IgD-negative memory B cell (primary cell): ENCODE measurements around the gene LDLRAD1. TPM values are rescaled to one million over a fixed set of nuclear protein-coding genes. Genes with fewer than 3 reads are reported as not detected.
"Not testable (repeated sequence)": the region's sequence is repeated elsewhere in the genome, so short reads cannot be mapped to it uniquely, and the experiment has no call there.

Source experiments
- H3K27ac Mint-ChIP-seq, 3 donors: one replicate each; pipeline ENCODE4 v1.8.0; 2020 to 2022; ENCODE audit warnings: mild to moderate bottlenecking in 3 of 3, mixed read lengths in 3 of 3, moderate library complexity in 1 of 3
- H3K27me3 Mint-ChIP-seq: one replicate; pipeline ENCODE4 v1.8.0; 2021; ENCODE audit warnings: mixed read lengths
- H3K36me3 Mint-ChIP-seq: one replicate; pipeline ENCODE4 v1.8.0; 2020; ENCODE audit warnings: mild to moderate bottlenecking, mixed read lengths
- H3K4me1 Mint-ChIP-seq, 3 donors: one replicate each; pipeline ENCODE4 v1.8.0; 2020 to 2022; ENCODE audit warnings: mixed read lengths in 3 of 3, mild to moderate bottlenecking in 1 of 3
- H3K4me3 Mint-ChIP-seq, 4 donors: one replicate each; pipeline ENCODE4 v1.8.0; 2020 to 2022; ENCODE audit warnings: mild to moderate bottlenecking in 4 of 4, mixed read lengths in 4 of 4, moderate library complexity in 3 of 4
- H3K9me3 Mint-ChIP-seq, 3 donors: one replicate each; pipeline ENCODE4 v1.8.0; 2020 to 2021; ENCODE audit warnings: mixed read lengths in 3 of 3, mild to moderate bottlenecking in 1 of 3
- polyA plus RNA-seq: library from polyadenylated mRNA; unstranded; fragments of 300-500 nt; fragmentation: Illumina TruSeq; gene quantifications from one replicate; pipeline ENCODE4 v1.2.3, GENCODE V29; 2021

Gene LDLRAD1
- polyA plus RNA-seq, 1 donor from 2014 or later, result not detected

DNA sequence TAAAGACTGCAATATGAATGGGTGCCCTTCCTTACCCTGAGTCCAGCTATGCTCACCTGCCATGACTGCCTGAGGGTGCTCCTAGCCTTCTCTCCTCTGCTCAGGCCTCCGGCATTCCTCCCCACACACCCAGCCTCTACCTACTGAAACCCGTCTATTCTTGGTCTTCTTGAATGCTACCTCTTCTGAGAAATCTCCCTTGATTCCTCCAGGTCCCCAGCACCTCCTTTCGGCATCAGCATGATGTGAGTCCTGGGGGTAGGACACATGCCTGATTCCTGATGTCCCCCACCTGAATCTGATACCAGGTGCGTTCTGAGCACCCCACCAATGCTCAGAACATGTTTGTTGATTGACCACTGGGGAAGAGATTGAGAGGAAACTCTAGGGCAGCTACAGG lies 8.6 kb downstream of the LDLRAD1 start:
- Mint-ChIP-seq H3K36me3 (peaks cover 2% of the 10 kb centered on the region), H3K27ac (no peak overlapping the region), H3K4me3 (no peak overlapping the region), H3K9me3 (no peaks in the 10 kb centered on the region), H3K4me1 (no peaks in the 10 kb centered on the region), H3K27me3 (peaks cover 10% of the 10 kb centered on the region)

DNA sequence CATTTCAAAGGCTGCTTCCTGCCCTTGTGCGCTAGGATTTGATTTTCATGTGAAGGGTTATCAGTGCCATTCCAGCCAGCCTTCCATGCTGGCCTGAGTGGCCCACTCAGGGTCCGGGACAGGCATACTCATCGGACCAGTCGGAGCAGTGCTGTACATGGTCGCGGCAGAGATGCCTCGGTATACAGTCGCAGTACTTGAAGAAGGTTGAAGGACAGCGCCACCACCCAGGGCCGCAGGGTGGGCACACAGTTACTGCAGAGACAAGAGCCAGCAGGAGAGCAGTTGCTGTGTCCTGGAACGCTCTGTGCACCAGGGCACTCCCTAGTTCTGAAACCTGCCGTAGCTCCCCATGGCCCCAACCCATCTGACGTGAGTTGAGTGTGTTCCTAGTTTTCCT lies 9.1 kb downstream of the LDLRAD1 start:
- H3K27ac Mint-ChIP-seq, result no peak overlapping the region
- H3K27me3 Mint-ChIP-seq, result peaks cover 10% of the 10 kb centered on the region
- peaks cover 2% of the 10 kb centered on the region for H3K36me3 Mint-ChIP-seq
- no peaks in the 10 kb centered on the region for H3K4me1 Mint-ChIP-seq
- no peak overlapping the region for H3K4me3 Mint-ChIP-seq
- no peaks in the 10 kb centered on the region for H3K9me3 Mint-ChIP-seq

DNA sequence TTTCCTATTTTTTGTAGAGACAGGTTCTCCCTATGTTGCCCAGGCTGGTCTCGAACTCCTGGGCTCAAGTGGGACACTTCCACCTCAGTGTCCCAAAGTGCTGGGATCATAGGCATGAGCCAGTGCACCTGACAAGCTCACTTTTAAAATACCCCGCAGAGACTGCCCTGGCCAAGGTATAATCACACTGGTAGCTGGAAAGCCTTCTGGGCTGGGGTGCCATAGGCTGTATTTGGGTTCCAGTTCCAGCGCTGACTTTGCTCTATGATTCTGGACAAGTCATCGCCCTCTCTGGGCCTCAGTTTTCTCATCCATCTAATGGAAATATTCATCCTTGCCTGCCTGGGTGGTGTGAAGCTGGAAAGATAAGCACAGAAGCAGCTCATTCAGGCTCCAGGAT lies 10.4 kb downstream of the LDLRAD1 start:
- Mint-ChIP-seq H3K27ac (no peak overlapping the region), H3K27me3 (peaks cover 10% of the 10 kb centered on the region), H3K9me3 (no peaks in the 10 kb centered on the region), H3K4me1 (no peaks in the 10 kb centered on the region), H3K36me3 (peaks cover 2% of the 10 kb centered on the region), H3K4me3 (no peak overlapping the region)

DNA sequence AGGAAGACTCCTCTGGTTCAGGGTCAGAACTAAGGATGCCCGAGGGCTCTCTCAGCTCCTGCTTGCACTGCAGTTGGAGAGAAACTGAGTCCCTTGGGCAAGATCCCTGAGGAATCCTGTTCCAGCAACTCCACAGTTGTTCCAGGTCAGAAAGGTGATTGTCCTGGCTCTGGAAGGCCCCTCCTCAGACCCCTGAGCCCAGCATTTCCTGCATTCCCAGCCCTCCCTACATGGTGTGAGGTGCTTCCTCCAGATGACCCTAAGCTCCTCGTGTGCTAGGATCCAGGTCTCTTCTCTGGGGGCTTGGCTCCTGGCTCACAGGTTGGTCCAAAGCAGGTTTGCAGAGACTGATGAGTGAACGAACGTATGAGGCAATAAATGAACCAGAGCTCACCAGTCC lies 11.5 kb downstream of the LDLRAD1 start:
- Mint-ChIP-seq H3K4me1 (no peaks in the 10 kb centered on the region), H3K27me3 (peaks cover 9% of the 10 kb centered on the region), H3K27ac (no peak overlapping the region), H3K36me3 (peaks cover 2% of the 10 kb centered on the region), H3K4me3 (no peak overlapping the region), H3K9me3 (no peaks in the 10 kb centered on the region)

DNA sequence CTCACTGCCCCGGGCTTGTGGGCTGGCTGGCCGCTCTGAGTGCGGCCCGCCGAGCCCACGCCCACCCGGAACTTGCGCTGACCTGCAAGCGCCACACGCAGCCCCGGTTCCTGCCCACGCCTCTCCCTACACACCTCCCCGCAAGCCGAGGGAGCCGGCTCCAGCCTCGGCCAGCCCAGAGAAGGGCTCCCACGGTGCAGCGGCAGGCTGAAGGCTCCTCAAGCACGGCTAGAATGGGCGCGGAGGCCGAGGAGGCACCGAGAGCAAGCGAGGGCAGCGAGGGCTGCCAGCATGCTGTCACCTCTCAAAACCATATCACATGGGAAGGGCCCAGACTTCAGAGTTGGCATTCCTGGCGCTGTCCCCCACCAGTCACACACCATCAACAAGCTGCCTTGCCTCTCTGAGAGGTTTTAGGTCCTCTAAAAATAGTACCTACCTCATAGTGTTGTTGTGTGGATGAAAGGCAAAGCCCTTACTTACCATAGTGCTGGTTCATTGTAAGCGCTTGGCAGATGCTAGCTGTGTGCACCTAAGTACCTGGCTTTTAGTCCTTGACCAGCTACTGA lies 13.4 kb downstream of the LDLRAD1 start:
- H3K4me1 Mint-ChIP-seq, result no peaks in the 10 kb centered on the region
- H3K36me3 Mint-ChIP-seq, result peaks cover 2% of the 10 kb centered on the region
- no peak overlapping the region for H3K27ac Mint-ChIP-seq
- no peak overlapping the region for H3K4me3 Mint-ChIP-seq
- peaks cover 2% of the 10 kb centered on the region for H3K27me3 Mint-ChIP-seq
- H3K9me3 Mint-ChIP-seq, result no peaks in the 10 kb centered on the region

DNA sequence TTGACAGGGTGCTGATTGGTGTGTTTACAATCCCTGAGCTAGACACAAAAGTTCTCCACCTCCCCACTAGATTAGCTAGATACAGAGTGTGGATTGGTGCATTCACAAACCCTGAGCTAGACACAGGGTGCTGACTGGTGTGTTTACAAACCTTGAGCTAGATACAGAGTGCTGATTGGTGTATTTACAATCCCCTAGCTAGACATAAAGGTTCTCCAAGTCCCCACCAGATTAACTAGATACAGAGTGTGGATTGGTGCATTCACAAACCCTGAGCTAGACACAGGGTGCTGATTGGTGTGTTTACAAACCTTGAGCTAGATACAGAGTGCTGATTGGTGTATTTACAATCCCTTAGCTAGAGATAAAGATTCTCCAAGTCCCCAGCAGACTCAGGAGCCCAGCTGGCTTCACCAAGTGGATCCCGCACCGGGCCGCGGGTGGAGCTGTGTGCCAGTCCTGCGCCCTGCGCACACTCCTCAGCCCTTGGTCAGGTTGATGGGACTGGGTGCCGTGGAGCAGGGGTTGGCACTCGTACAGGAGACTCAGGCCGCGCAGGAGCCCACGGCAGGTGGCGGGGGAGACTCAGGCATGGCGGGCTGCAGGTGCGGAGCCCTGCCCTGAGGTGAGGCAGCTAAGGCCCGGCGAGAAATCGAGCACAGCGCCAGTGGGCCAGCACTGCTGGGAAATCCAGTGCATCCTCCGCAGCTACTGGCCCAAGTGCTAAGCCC lies 14.1 kb downstream of the LDLRAD1 start:
- not testable (repeated sequence) for H3K4me1 Mint-ChIP-seq, H3K27me3 Mint-ChIP-seq, H3K27ac Mint-ChIP-seq, H3K36me3 Mint-ChIP-seq, H3K4me3 Mint-ChIP-seq, H3K9me3 Mint-ChIP-seq

DNA sequence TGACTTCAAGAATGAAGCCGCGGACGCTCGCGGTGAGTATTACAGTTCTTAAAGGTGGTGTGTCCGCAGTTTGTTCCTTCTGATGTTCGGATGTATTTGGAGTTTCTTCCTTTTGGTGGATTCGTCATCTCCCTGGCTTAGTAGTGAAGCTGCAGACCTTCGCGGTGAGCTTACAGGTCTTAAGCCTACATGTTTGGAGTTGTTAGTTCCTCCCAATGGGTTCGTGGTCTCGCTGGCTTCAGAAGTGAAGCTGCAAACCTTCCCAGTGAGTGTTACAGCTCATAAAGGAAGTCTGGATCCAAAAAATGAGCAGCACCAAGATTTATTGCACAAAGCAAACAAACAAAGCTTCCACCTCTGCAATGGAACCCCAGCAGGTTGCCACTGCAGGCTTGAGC lies 14.7 kb downstream of the LDLRAD1 start:
- Mint-ChIP-seq H3K9me3 (no peaks in the 10 kb centered on the region), H3K4me3 (no peak overlapping the region), H3K36me3 (peaks cover 2% of the 10 kb centered on the region), H3K4me1 (no peaks in the 10 kb centered on the region), H3K27me3 (peaks cover 2% of the 10 kb centered on the region), H3K27ac (no peak overlapping the region)

DNA sequence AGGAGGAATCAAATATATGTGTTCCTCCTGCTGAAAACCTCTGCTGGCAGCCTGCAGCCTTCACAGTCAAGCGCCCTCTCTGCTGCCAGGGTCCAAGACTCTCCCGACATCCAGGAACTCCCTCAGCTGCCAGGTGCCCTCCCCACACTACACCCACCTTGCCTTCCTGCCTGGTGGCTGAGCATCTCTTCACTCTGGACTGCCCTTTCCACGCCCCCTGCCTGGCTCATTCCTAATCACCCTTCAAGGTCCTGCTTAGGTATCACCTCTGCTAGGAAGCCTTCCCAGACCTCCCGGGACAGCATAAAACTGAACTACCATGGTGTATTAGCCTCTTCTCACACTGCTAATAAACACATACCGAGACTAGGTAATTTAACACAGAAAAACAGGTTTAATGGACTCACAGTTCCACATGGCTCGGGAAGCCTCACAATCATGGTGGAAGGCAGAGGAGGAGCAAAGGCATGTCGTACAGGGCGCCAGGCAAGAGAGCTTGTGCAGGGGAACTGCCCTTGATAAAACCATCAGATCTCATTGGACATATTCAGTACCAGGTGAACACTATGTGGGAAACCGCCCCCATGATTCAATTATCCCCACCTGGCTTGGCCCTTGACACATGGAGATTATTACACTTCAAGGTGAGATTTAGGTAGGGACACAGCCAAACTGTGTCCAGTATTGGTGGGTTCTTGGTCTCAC lies 15.3 kb downstream of the LDLRAD1 start:
- Mint-ChIP-seq H3K9me3 (peaks cover 0 to 2% (median 0%) of the 10 kb centered on the region in 3 donors), H3K27ac (no peak overlapping the region), H3K27me3 (peaks cover 2% of the 10 kb centered on the region)

DNA sequence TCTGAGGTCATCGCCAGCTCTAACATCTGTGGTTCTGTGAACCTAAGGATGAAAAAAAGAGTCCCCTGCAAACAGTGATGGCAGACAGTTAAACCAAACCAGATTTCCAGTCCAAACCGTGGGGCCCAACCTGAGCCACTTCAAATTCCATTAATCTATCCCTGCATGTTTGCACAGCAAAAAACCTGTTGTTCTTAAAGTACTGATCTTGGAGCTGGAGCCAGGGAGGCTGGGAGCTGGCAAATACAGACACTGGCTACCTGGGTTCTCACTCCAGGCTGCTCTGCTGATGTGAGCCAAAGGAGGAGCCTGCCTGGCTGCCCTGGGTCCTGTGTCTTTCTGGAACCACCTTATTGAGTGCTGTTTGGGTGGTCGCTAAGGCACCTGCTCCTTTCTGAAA lies 16.4 kb downstream of the LDLRAD1 start:
- Mint-ChIP-seq H3K9me3 (peaks cover 0 to 2% (median 0%) of the 10 kb centered on the region in 3 donors), H3K4me3 (no peak overlapping the region), H3K36me3 (peaks cover 2% of the 10 kb centered on the region), H3K27ac (no peak overlapping the region), H3K4me1 (no peaks in the 10 kb centered on the region), H3K27me3 (no peaks in the 10 kb centered on the region)

More for the DNA sequence above, 15.3 kb downstream of the LDLRAD1 start:
- no peaks in the 10 kb centered on the region for H3K4me1 Mint-ChIP-seq
- no peak overlapping the region for H3K4me3 Mint-ChIP-seq
- peaks cover 2% of the 10 kb centered on the region for H3K36me3 Mint-ChIP-seq

DNA sequence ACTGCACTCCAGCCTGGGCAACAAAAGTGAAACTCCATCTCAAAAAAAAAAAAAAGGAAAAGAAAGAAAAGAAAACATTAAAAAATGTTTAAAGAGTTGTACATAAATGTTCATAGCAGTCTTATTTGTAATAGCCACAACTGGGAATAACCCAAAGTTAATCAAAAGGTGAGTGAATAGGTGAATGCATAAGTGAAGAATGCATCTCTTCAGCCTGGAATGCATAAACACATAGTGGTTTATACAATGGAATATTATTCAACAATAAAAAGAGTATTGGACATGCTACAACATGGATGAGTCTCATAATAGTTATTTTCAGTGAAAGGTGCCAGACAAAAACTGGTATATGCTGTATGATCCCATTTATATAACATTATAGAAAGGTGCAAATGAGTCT lies 18.1 kb downstream of the LDLRAD1 start:
- Mint-ChIP-seq H3K27me3 (peaks cover 7% of the 10 kb centered on the region), H3K27ac (no peak overlapping the region), H3K9me3 (peaks cover 0 to 2% (median 2%) of the 10 kb centered on the region in 3 donors)

DNA sequence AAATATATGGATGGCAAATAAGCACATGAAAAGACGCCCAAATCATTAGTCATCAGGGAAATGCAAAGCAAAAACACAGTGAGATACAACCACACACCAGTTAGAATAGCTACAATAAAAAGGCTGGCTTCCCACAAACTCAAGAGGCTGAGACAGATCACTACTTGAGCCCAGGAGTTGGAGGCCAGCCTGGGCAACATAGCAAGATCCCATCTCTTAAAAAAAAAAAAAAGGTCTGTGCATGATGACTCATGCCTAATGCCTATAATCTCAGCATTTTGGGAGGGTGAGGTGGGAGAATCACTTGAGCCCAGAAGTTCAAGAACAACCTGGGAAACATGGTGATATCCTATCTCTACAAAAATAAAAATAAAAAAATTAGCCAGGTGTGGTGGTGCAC lies 19.8 kb downstream of the LDLRAD1 start:
- Mint-ChIP-seq H3K9me3 (peaks cover 0 to 2% (median 2%) of the 10 kb centered on the region in 3 donors), H3K36me3 (no peaks in the 10 kb centered on the region), H3K4me3 (no peak overlapping the region), H3K4me1 (no peaks in the 10 kb centered on the region), H3K27me3 (peaks cover 7% of the 10 kb centered on the region), H3K27ac (no peak overlapping the region)

More for the DNA sequence above, 18.1 kb downstream of the LDLRAD1 start:
- no peak overlapping the region for H3K4me3 Mint-ChIP-seq
- no peaks in the 10 kb centered on the region for H3K36me3 Mint-ChIP-seq
- H3K4me1 Mint-ChIP-seq, result no peaks in the 10 kb centered on the region

DNA sequence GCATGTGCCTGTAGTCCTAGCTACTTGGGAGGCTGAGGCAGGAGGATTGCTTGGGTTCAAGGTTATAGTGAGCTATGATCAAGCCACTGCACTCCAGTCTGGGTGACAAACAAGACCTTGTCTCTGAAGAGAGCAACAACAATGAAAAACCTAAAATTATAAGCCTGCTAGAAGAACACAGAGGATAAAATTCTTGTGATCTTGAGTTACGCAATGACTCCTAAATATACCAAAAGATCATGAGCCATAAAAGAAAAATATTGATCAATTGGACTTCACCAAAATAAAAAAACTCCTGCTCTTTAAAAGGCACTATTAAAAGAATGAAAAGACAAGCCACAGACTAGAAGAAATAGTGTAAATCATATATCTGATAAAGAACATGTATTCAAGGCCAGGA lies 22.3 kb downstream of the LDLRAD1 start:
- peaks cover 7% of the 10 kb centered on the region for H3K27me3 Mint-ChIP-seq
- peaks cover 2 to 3% (median 2%) of the 10 kb centered on the region in 3 donors for H3K9me3 Mint-ChIP-seq
- no peak overlapping the region for H3K4me3 Mint-ChIP-seq
- no peaks in the 10 kb centered on the region for H3K36me3 Mint-ChIP-seq
- H3K27ac Mint-ChIP-seq, result no peak overlapping the region
- H3K4me1 Mint-ChIP-seq, result no peaks in the 10 kb centered on the region

DNA sequence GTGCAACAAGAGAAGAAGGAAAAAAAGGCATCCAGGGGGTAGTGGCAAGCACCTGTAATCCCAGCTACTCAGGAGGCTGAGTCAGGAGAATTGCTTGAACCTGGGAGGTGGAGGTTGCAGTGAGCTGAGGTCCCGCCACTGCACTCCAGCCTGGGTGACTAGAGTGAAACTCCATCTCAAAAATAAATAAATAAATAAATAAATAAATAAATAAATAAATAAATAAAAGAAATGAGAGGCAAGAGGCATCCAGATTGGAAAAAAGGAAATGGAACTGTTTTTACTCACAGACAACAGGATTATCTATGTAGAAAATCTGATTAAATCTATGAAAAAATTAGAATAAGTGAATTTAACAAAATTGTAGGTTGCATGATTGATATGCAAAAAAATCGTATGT lies 23.5 kb downstream of the LDLRAD1 start:
- H3K36me3 Mint-ChIP-seq, H3K27ac Mint-ChIP-seq, H3K27me3 Mint-ChIP-seq, H3K4me3 Mint-ChIP-seq, H3K9me3 Mint-ChIP-seq, H3K4me1 Mint-ChIP-seq: not testable (repeated sequence)

DNA sequence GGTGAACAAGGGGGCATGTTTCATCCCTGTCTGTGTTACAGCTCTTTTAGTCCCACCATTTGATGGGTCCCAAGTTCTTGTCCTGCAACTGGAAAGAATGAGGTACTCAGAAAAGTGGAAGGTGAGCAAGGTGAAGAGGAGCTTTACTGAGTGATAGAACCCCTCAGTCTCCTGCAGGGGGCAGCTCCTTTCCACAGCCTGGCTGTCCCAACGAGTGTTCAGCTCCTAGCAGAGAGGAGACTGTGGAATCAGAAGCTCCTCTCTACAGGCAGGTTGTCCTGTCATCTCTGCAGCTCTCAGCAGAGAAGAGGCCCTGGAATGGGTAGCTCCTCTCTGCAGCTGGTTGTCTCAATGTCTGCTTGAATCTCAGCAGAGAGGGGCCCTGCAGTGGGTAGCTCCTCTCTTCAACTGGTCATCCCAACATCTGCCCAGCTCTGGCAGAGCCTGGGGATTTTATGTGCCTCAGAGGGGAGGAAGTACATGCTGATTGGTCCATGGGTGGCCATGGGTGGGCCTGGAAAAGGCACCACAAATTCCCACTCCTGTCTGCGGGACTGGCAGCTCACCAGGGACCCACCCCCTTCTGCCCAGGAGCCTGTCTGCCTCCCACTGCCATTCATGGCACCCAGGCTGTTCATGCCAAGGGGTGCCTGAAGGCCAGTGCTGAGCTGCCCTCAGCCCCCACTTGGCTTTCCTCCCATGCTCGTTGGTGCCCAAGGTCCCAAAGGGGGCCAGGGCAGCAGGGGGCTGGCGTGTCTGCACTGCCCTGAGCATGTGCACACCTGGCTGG lies 25.7 kb downstream of the LDLRAD1 start:
- H3K27ac Mint-ChIP-seq, result no peak overlapping the region
- H3K9me3 Mint-ChIP-seq, result peaks cover 0 to 3% (median 2%) of the 10 kb centered on the region in 3 donors
- H3K27me3 Mint-ChIP-seq, result peaks cover 7% of the 10 kb centered on the region
- H3K36me3 Mint-ChIP-seq, result no peaks in the 10 kb centered on the region
- no peaks in the 10 kb centered on the region for H3K4me1 Mint-ChIP-seq
- H3K4me3 Mint-ChIP-seq, result no peak overlapping the region

DNA sequence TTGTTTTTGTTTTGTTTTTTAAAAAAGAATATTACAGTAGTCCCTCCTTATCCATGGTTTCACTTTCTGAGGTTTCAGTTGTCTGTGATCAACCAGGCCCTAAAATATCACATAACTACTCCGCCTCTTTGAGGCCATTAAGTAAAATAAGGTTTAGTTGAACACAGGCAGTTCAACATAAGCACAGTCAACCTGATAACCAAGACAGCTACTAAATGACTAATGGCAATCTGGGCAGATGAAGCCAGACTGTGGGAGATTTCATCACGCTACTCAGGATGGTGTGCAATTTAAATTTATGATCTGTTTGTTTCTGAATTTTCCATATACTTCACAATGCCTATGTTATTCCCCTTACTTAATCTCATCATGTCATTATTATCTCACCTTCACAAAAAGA lies 30.1 kb downstream of the LDLRAD1 start:
- Mint-ChIP-seq H3K4me1 (no peaks in the 10 kb centered on the region), H3K36me3 (peaks cover 2% of the 10 kb centered on the region), H3K9me3 (peaks cover 0 to 3% (median 0%) of the 10 kb centered on the region in 3 donors), H3K27ac (no peak overlapping the region), H3K27me3 (no peaks in the 10 kb centered on the region), H3K4me3 (no peak overlapping the region)
